Glutamatergic neuron (in vitro differentiated cells): Measurements from ENCODE around the gene SCN5A. TPM values are rescaled to one million over a fixed set of nuclear protein-coding genes. Genes with fewer than 3 reads are reported as not detected.

Experiments
- DNase-seq: peaks from one replicate; pipeline ENCODE4 v3.0.0; 2022
- H3K27ac Mint-ChIP-seq: one replicate; pipeline ENCODE4 v1.8.0; 2020; ENCODE audit warnings: mild to moderate bottlenecking, mixed read lengths, inconsistent platforms; ENCODE audit not compliant: unreplicated experiment
- H3K27me3 Mint-ChIP-seq: one replicate; pipeline ENCODE4 v1.8.0; 2020; ENCODE audit warnings: mild to moderate bottlenecking, moderate library complexity, mixed read lengths, inconsistent platforms; ENCODE audit not compliant: unreplicated experiment
- H3K36me3 Mint-ChIP-seq: one replicate; pipeline ENCODE4 v1.8.0; 2020; ENCODE audit warnings: mild to moderate bottlenecking, mixed read lengths, inconsistent platforms; ENCODE audit not compliant: unreplicated experiment
- H3K4me1 Mint-ChIP-seq: one replicate; pipeline ENCODE4 v1.8.0; 2020; ENCODE audit warnings: mild to moderate bottlenecking, low read depth, mixed read lengths, inconsistent platforms; ENCODE audit not compliant: unreplicated experiment
- H3K4me3 Mint-ChIP-seq: one replicate; pipeline ENCODE4 v1.8.0; 2020; ENCODE audit warnings: mild to moderate bottlenecking, mixed read lengths, inconsistent platforms; ENCODE audit not compliant: unreplicated experiment
- H3K9me3 Mint-ChIP-seq: one replicate; pipeline ENCODE4 v1.8.0; 2020; ENCODE audit warnings: mild to moderate bottlenecking, moderate library complexity, mixed read lengths, inconsistent platforms; ENCODE audit not compliant: unreplicated experiment
- CTCF ChIP-seq: fragments of 200-600 bp; sonication (generic); IDR thresholded peaks from one replicate; pipeline ENCODE4 v1.5.0; 2021; ENCODE audit not compliant: partially characterized antibody, unreplicated experiment
- total RNA-seq: library from RNA; stranded (reverse); fragmentation: NEBNext Ultra II Directional; extraction: Animal tissue kit (Norgen Biotek cat#: 25700); gene quantifications from one replicate; pipeline ENCODE4 v1.2.1, GENCODE V29; 2021; ENCODE audit not compliant: unreplicated experiment

SCN5A gene
- total RNA-seq, 1 donor from 2014 or later: 4.8 TPM

GRCh38 chr3:38544926-38545325 is 104.6 kb downstream of the SCN5A start:
- Mint-ChIP-seq H3K27me3 (no peaks in the 10 kb centered on the region), H3K9me3 (no peaks in the 10 kb centered on the region), H3K27ac (no peak overlapping the region), H3K4me1 (peaks cover 8% of the 10 kb centered on the region), H3K36me3 (no peaks in the 10 kb centered on the region), H3K4me3 (no peak overlapping the region)
- no peak for TF ChIP-seq CTCF
- DNase-seq: no peak

GRCh38 chr3:38543586-38543985 is 105.9 kb downstream of the SCN5A start:
- Mint-ChIP-seq H3K4me1 (peaks cover 8% of the 10 kb centered on the region), H3K9me3 (no peaks in the 10 kb centered on the region), H3K27ac (no peak overlapping the region), H3K36me3 (no peaks in the 10 kb centered on the region), H3K27me3 (no peaks in the 10 kb centered on the region), H3K4me3 (no peak overlapping the region)
- TF ChIP-seq CTCF: no peak
- DNase-seq: no peak

- H3K9me3 Mint-ChIP-seq: peaks cover 1% of the 10 kb centered on the region
- no peak for DNase-seq
- no peaks in the 10 kb centered on the region for H3K36me3 Mint-ChIP-seq
- H3K27ac Mint-ChIP-seq: no peak overlapping the region
- H3K27me3 Mint-ChIP-seq: no peaks in the 10 kb centered on the region
- H3K4me1 Mint-ChIP-seq: peaks cover 8% of the 10 kb centered on the region
- TF ChIP-seq CTCF: no peak
- H3K4me3 Mint-ChIP-seq: no peak overlapping the region
Measured at GRCh38 chr3:38542401-38543298, 106.8 kb downstream of the SCN5A start.

GRCh38 chr3:38541806-38542205 is 107.7 kb downstream of the SCN5A start:
- no peaks in the 10 kb centered on the region for H3K27me3 Mint-ChIP-seq
- H3K9me3 Mint-ChIP-seq: peaks cover 1% of the 10 kb centered on the region
- H3K27ac Mint-ChIP-seq: no peak overlapping the region
- no peak overlapping the region for H3K4me3 Mint-ChIP-seq
- DNase-seq: peak; percentile 60
- peaks cover 8% of the 10 kb centered on the region for H3K4me1 Mint-ChIP-seq
- no peaks in the 10 kb centered on the region for H3K36me3 Mint-ChIP-seq
- no peak for TF ChIP-seq CTCF

GRCh38 chr3:38538773-38539353 is 110.6 kb downstream of the SCN5A start:
- DNase-seq: no peak
- Mint-ChIP-seq H3K27ac (no peak overlapping the region), H3K27me3 (no peaks in the 10 kb centered on the region), H3K4me1 (peaks cover 8% of the 10 kb centered on the region), H3K9me3 (peaks cover 4% of the 10 kb centered on the region), H3K36me3 (peaks cover 15% of the 10 kb centered on the region), H3K4me3 (no peak overlapping the region)
- no peak for TF ChIP-seq CTCF
